ENCODE results near the gene SLC6A11. TPM values are rescaled to one million over a fixed set of nuclear protein-coding genes. Genes with fewer than 3 reads are reported as not detected.

The SLC6A11 gene
- total and polyA plus RNA-seq, 2 donors (not counting 3 experiments of a cell fraction or from before 2014, with no cell fraction given): not detected

DNA sequence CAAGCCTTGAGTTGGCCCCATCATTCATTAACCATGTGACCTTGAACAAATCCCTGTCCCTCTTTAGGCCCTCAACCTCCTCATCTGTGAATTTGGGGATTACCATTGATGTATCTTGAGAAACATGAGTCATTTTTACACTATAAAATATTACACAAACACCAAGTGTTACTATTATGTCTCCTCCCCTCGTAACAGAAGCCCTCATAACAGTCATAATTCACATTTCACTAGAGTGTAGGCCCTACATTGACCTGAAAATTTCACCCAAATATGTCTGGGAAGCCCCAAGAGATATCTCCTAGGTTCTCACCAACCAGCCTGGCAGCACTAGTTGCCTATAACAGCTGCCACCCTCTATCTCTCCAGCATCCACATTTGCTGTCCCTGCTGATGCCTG is 160.7 kb downstream of the SLC6A11 start:
- H3K9ac ChIP-seq (replicated peaks; ENCODE audit: extremely low read depth, insufficient read depth, low read length): no peak overlapping the region
- dilution Hi-C loops (cut with MboI; ENCODE audit: extremely low pct_ligation_motif_present, low sequenced_read_pairs) (no loop called here), intact Hi-C loops (cut with micrococcal nuclease) (no loop called here)
- H3K36me3 ChIP-seq (ENCODE audit: control insufficient read depth in 2 of 2, extremely low read depth in 1 of 2, insufficient read depth in 2 of 2, low read length in 2 of 2): no peaks in the 10 kb centered on the region
- H4K20me1 ChIP-seq (replicated peaks; ENCODE audit: control insufficient read depth, extremely low read depth, insufficient read depth, low read length): no peaks in the 10 kb centered on the region
- BruUV-seq (replicated peaks): no TSS peak
- H3K9me1 ChIP-seq (replicated peaks; ENCODE audit: control insufficient read depth, extremely low read depth, insufficient read depth, low read length): no peaks in the 10 kb centered on the region
- H3K4me1 ChIP-seq (ENCODE audit: control insufficient read depth, extremely low read depth, insufficient read depth, low read length): no peaks in the 10 kb centered on the region
- no peak overlapping the region for H3K4me2 ChIP-seq (ENCODE audit: insufficient read depth, low read length)
- ChIA-PET CTCF (no interaction called here), POLR2A (no interaction called here)
- DNase-seq (ENCODE audit: low read depth, low spot score) (no peak), FAIRE-seq (no peak)
- no peak overlapping the region for H3K4me3 ChIP-seq (replicated peaks in 1 of 3; ENCODE audit: insufficient read depth in 1 of 3, low read depth in 1 of 3, low read length in 3 of 3)
- H3K27me3 ChIP-seq (ENCODE audit: control insufficient read depth in 2 of 2, insufficient read depth in 2 of 2, low read length in 2 of 2): peaks cover 4 to 10% of the 10 kb centered on the region in 2 experiments
- no peak overlapping the region for H3K27ac ChIP-seq (ENCODE audit: insufficient read depth, low read depth, low read length)
- TF ChIP-seq, protein P1, sequence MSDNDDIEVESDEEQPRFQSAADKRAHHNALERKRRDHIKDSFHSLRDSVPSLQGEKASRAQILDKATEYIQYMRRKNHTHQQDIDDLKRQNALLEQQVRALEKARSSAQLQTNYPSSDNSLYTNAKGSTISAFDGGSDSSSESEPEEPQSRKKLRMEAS (IDR thresholded peaks at IDR 0.05; ENCODE audit: insufficient read depth, insufficient read length): no peak
- no peak for TF ChIP-seq EZH2 (IDR thresholded peaks at IDR 0.05; ENCODE audit: borderline replicate concordance, low read depth, low read length, severe bottlenecking)
- TF ChIP-seq GATA2 (IDR thresholded peaks at IDR 0.05; ENCODE audit: insufficient read depth, insufficient read length, low read depth, low read length): no peak
- TF ChIP-seq POLR2AphosphoS5 (IDR thresholded peaks at IDR 0.05; ENCODE audit: insufficient read depth, low read depth, low read length): no peak
- H3K79me2 ChIP-seq (ENCODE audit: control insufficient read depth, insufficient read depth, low read length): no peaks in the 10 kb centered on the region
- H3K9me3 ChIP-seq (replicated peaks; ENCODE audit: control insufficient read depth, insufficient read depth, low read length): no peaks in the 10 kb centered on the region
- H2AFZ ChIP-seq (ENCODE audit: low read depth, low read length): no peak overlapping the region

DNA sequence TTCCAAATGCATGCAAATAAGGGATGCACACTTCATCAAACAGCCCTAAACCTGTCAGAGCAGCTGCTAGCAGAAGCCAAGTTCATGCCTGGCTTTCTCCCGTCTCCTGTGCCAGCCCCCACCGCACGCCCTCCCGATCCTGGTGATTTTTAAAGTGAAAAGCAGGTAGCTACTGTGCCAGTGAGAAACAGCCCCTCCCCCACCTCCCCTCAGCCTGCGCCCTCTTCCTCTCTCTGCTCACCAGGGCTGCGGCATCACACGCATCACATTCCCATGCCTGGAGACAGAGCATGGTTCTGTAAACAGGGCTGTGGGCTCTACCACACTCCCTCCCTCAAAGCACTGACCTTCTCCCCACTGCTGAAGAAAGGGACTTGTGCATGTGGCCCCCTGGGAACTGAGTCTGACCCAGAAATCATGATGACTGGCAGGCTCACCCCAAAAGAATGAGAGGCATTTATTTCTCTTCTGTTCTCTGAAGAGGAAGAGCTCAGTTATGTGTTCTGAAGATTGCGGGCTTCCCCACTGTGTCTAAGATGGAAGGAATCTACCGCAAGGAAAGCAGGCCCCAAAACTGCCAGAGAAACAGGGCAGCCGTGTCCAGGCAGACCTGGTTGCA is 162.0 kb downstream of the SLC6A11 start:
- Histone ChIP-seq H3K36me3 (ENCODE audit: control insufficient read depth in 2 of 2, extremely low read depth in 1 of 2, insufficient read depth in 2 of 2, low read length in 2 of 2) (no peaks in the 10 kb centered on the region), H3K27ac (ENCODE audit: insufficient read depth, low read depth, low read length) (no peak overlapping the region), H4K20me1 (replicated peaks; ENCODE audit: control insufficient read depth, extremely low read depth, insufficient read depth, low read length) (no peaks in the 10 kb centered on the region), H3K27me3 (ENCODE audit: control insufficient read depth in 2 of 2, insufficient read depth in 2 of 2, low read length in 2 of 2) (peaks cover 4 to 14% of the 10 kb centered on the region in 2 experiments), H3K4me2 (ENCODE audit: insufficient read depth, low read length) (no peak overlapping the region), H3K9me3 (replicated peaks; ENCODE audit: control insufficient read depth, insufficient read depth, low read length) (no peaks in the 10 kb centered on the region), H3K9ac (replicated peaks; ENCODE audit: extremely low read depth, insufficient read depth, low read length) (no peak overlapping the region), H3K4me3 (replicated peaks in 1 of 3; ENCODE audit: insufficient read depth in 1 of 3, low read depth in 1 of 3, low read length in 3 of 3) (no peak overlapping the region), H2AFZ (ENCODE audit: low read depth, low read length) (no peak overlapping the region), H3K4me1 (ENCODE audit: control insufficient read depth, extremely low read depth, insufficient read depth, low read length) (peaks cover under 1% of the 10 kb centered on the region), H3K9me1 (replicated peaks; ENCODE audit: control insufficient read depth, extremely low read depth, insufficient read depth, low read length) (no peaks in the 10 kb centered on the region), H3K79me2 (ENCODE audit: control insufficient read depth, insufficient read depth, low read length) (no peaks in the 10 kb centered on the region)
- DNase-seq (ENCODE audit: low read depth, low spot score): no peak
- dilution Hi-C loops (cut with MboI; ENCODE audit: extremely low pct_ligation_motif_present, low sequenced_read_pairs): no loop called here
- ChIA-PET CTCF (no interaction called here), POLR2A (no interaction called here)
- no TSS peak for BruUV-seq (replicated peaks)
- intact Hi-C loops (cut with micrococcal nuclease): no loop called here
- TF ChIP-seq EZH2 (IDR thresholded peaks at IDR 0.05; ENCODE audit: borderline replicate concordance, low read depth, low read length, severe bottlenecking) (no peak), JUN (IDR thresholded peaks at IDR 0.05; ENCODE audit: borderline replicate concordance, insufficient read depth, insufficient read length, low read depth) (no peak), POLR2AphosphoS5 (IDR thresholded peaks at IDR 0.05; ENCODE audit: insufficient read depth, low read depth, low read length) (no peak), POLR2A (IDR thresholded peaks at IDR 0.05; ENCODE audit: low read depth, low read length) (no peak)
- FAIRE-seq: no peak
